Immature natural killer cell (primary cell): ENCODE measurements around the gene DHFR. TPM values are rescaled to one million over a fixed set of nuclear protein-coding genes. Genes with fewer than 3 reads are reported as not detected.
"Not testable (repeated sequence)": the region's sequence is repeated elsewhere in the genome, so short reads cannot be mapped to it uniquely, and the experiment has no call there.

Experiments used
- DNase-seq, 3 donors: peaks; one replicate each; pipeline ENCODE4 v3.0.0; 2022; ENCODE audit warnings: mixed read lengths in 1 of 3
- H3K27ac Mint-ChIP-seq, 6 donors: one replicate each; pipeline ENCODE4 v1.8.0; 2020; ENCODE audit warnings: mixed read lengths in 6 of 6, mild to moderate bottlenecking in 5 of 6, inconsistent platforms in 4 of 6, moderate library complexity in 3 of 6
- H3K27me3 Mint-ChIP-seq, 3 donors: one replicate each; pipeline ENCODE4 v1.8.0; 2020 to 2021; ENCODE audit warnings: low read depth in 3 of 3, mild to moderate bottlenecking in 3 of 3, mixed read lengths in 3 of 3, moderate library complexity in 3 of 3, inconsistent platforms in 1 of 3
- H3K36me3 Mint-ChIP-seq, 3 donors: one replicate each; pipeline ENCODE4 v1.8.0; 2020; ENCODE audit warnings: mixed read lengths in 3 of 3, inconsistent platforms in 2 of 3, mild to moderate bottlenecking in 2 of 3
- H3K4me1 Mint-ChIP-seq, 2 donors: one replicate each; pipeline ENCODE4 v1.8.0; 2020; ENCODE audit warnings: inconsistent platforms in 2 of 2, mild to moderate bottlenecking in 2 of 2, mixed read lengths in 2 of 2, moderate library complexity in 1 of 2
- H3K4me3 Mint-ChIP-seq, 5 donors: one replicate each; pipeline ENCODE4 v1.8.0; 2020; ENCODE audit warnings: mild to moderate bottlenecking in 5 of 5, mixed read lengths in 5 of 5, inconsistent platforms in 3 of 5, moderate library complexity in 3 of 5
- H3K9me3 Mint-ChIP-seq, 6 donors: one replicate each; pipeline ENCODE4 v1.8.0; 2020; ENCODE audit warnings: mild to moderate bottlenecking in 6 of 6, mixed read lengths in 6 of 6, inconsistent platforms in 4 of 6, moderate library complexity in 3 of 6
- polyA plus RNA-seq, 3 donors: library from polyadenylated mRNA; unstranded; fragments of 300-500 nt; fragmentation: Illumina TruSeq; gene quantifications; one replicate each; pipeline ENCODE4 v1.2.3, GENCODE V29; 2021

Gene DHFR
- polyA plus RNA-seq, 3 donors from 2014 or later, result 3.2 to 5.9 (median 3.3) TPM

DNA sequence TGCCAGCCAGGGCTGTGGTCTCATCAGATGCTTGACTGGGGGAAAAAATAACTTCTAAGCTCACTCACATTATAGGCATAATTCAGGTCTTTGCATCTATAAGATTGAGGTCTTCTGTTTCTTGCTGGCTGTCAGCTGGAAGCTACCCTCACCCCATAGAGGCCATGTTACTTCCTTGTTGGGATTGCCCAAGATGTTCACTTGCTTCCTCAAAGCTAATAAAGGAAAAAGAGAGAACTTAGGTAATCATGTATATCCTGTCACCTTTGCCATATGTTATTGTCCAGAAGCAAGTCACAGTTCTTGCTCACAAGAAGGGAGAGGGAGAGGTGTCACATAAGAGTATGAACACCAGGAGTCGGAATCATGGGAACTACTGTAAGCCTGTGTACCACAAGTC is 46.1 kb downstream of the DHFR start:
- H3K9me3 Mint-ChIP-seq, result peaks cover 0 to 5% (median 2%) of the 10 kb centered on the region in 6 donors
- no peaks in the 10 kb centered on the region for H3K27me3 Mint-ChIP-seq
- H3K4me3 Mint-ChIP-seq, result no peak overlapping the region
- H3K4me1 Mint-ChIP-seq, result no peaks in the 10 kb centered on the region
- peaks cover 0 to 15% (median 0%) of the 10 kb centered on the region in 3 donors for H3K36me3 Mint-ChIP-seq
- DNase-seq, result no peak
- no peak overlapping the region for H3K27ac Mint-ChIP-seq

DNA sequence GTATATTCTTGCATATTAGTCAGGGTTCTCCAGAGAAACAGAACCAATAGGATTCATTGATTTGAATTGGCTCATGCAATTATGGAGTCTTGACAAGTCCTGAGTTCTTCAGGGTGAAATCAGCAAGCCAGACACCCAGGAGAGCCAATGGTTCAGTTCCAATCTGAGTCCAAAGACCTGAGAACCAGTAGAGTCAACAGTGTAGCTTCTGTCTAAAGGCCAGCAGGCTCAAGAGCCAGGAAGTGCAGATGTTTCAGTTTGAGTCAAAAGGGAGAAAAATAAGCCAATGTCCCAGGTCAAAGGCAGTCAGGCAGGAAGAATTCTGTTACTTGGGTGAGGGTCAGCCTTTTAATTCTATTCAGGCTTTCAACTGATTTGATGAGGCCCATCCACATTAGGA is 47.0 kb downstream of the DHFR start:
- Mint-ChIP-seq H3K36me3 (peaks cover 0 to 15% (median 0%) of the 10 kb centered on the region in 3 donors), H3K4me3 (no peak overlapping the region), H3K27me3 (no peaks in the 10 kb centered on the region), H3K27ac (no peak overlapping the region), H3K9me3 (peaks cover 0 to 5% (median 2%) of the 10 kb centered on the region in 6 donors), H3K4me1 (no peaks in the 10 kb centered on the region)
- DNase-seq, result no peak

DNA sequence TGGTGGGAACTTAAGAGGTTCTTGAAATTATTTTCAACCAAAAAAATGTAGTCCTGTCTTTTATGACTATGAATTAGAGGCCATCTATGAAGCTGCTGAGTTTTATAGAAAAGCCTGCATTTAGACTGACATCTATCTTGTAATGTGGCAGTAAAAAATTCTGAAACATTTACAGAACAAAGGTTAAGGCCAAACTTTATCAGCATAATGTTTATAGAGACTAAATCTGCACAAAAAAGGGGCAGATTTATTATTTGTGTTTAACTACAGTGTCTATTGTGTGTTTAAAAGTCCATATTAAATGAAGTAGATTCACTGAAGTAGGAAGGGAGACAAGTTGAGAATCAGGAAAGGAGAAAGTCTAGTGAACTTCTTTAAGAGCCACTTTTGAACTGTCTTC is 47.4 kb downstream of the DHFR start:
- no peaks in the 10 kb centered on the region for H3K4me1 Mint-ChIP-seq
- DNase-seq, result no peak
- H3K27me3 Mint-ChIP-seq, result no peaks in the 10 kb centered on the region
- H3K27ac Mint-ChIP-seq, result no peak overlapping the region
- no peak overlapping the region for H3K4me3 Mint-ChIP-seq
- peaks cover 0 to 5% (median 2%) of the 10 kb centered on the region in 6 donors for H3K9me3 Mint-ChIP-seq
- peaks cover 0 to 15% (median 0%) of the 10 kb centered on the region in 3 donors for H3K36me3 Mint-ChIP-seq

DNA sequence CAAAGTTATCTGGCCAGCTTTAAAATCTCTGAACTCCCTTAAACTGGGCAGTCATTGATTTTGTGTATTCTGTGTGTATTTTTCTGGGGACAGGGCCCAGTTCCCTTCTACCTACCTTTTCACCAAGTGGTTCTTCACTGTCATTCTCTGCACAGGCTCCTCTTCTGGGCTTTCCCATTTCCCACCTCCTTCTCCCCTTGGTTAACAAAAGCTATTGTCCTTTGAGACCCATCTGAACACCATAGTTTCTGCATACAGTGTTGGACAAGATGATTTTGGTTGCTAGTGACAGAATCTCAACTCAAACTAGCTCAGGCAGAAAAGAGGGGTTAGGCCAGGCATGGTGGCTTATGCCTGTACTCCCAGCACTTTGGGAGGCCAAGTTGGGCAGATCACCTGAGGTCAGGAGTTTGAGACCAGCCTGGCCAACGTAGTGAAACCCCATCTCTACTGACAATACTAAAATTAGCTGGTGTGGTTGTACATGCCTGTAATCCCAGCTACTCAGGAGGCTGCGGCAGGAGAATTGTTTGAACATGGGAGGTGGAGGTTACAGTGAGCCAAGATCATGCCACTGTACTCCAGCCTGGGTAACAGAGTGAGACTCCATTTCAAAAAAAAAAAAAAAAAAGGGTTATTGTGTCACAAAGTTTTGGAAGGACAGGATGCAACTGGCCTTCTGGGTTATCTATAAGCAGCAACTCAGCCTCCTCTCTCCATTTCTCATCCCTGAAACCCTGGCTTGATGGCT is 53.7 kb downstream of the DHFR start:
- no peaks in the 10 kb centered on the region for H3K36me3 Mint-ChIP-seq
- H3K4me3 Mint-ChIP-seq, result no peak overlapping the region
- H3K9me3 Mint-ChIP-seq, result no peaks in the 10 kb centered on the region
- no peaks in the 10 kb centered on the region for H3K4me1 Mint-ChIP-seq
- DNase-seq, result no peak
- no peak overlapping the region for H3K27ac Mint-ChIP-seq
- H3K27me3 Mint-ChIP-seq, result peaks cover 0 to 1% (median 0%) of the 10 kb centered on the region in 3 donors

DNA sequence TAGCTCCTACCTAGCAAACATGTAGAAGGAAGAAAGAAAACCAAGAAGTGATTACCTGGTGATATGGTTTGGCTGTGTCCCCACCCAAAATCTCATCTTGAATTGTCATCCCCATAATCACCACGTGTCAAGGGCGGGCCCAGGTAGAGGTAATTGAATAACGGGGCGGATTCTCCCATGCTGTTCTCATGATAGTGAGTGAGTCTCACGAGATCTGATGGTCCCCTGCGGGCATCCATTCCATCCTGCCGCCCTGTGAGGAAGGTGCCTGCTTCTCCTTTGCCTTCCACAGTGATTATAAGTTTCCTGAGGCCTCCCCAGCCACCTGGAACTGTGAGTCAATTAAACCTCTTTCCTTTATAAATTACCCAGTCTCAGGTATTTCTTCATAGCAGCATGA is 57.3 kb downstream of the DHFR start:
- no peak for DNase-seq
- H3K4me1 Mint-ChIP-seq, result no peaks in the 10 kb centered on the region

DNA sequence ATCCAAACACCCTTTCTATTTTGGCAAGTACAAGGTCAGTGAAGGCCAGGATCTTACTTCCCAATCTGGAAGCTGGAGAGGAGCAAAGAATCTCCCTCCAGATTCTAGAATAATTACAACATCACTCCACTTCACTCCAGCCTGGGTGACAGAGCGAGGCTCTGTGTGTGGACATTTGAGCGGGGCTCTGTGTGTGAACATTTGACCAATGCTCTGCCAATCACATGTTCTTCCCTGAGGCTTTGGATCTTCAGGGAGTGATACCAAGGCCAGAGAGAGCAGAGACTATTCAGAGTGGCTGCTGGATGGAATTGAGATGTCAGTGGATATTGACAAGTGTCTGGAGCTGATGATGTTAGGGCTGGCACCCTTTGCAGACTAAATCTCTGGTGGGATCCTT is 60.0 kb downstream of the DHFR start:
- Mint-ChIP-seq H3K36me3 (no peaks in the 10 kb centered on the region), H3K4me3 (no peak overlapping the region)
- DNase-seq, result no peak

More for the DNA sequence above, 57.3 kb downstream of the DHFR start:
- no peaks in the 10 kb centered on the region for H3K9me3 Mint-ChIP-seq
- H3K27ac Mint-ChIP-seq, result no peak overlapping the region
- H3K27me3 Mint-ChIP-seq, result peaks cover 0 to 2% (median 1%) of the 10 kb centered on the region in 3 donors
- H3K4me3 Mint-ChIP-seq, result no peak overlapping the region
- H3K36me3 Mint-ChIP-seq, result no peaks in the 10 kb centered on the region

DNA sequence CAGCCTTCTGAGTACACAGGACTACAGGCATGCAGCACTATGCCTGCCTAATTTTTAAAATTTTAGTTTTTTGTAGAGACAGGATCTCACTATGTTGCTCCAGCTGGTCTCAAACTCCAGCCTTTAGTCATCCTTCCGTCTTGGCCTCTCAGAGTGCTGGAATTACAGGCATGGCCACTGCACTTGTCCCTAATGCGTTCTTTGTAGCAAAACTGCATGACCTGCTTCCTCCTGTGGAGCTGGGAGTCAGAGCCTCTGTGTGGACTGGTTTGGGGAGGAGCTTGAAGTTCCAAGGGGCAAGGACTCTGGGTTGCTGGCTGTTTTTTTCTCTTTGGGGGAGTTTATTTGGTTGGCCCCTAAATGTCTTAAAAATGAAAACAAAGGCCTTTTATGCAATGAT is 62.0 kb downstream of the DHFR start:
- Mint-ChIP-seq H3K36me3 (no peaks in the 10 kb centered on the region), H3K4me1 (no peaks in the 10 kb centered on the region), H3K9me3 (no peaks in the 10 kb centered on the region), H3K4me3 (no peak overlapping the region), H3K27me3 (peaks cover 0 to 4% (median 2%) of the 10 kb centered on the region in 3 donors), H3K27ac (no peak overlapping the region)
- DNase-seq, result no peak

More for the DNA sequence above, 60.0 kb downstream of the DHFR start:
- no peaks in the 10 kb centered on the region for H3K4me1 Mint-ChIP-seq
- peaks cover 1 to 2% (median 1%) of the 10 kb centered on the region in 3 donors for H3K27me3 Mint-ChIP-seq
- H3K27ac Mint-ChIP-seq, result no peak overlapping the region
- no peaks in the 10 kb centered on the region for H3K9me3 Mint-ChIP-seq

DNA sequence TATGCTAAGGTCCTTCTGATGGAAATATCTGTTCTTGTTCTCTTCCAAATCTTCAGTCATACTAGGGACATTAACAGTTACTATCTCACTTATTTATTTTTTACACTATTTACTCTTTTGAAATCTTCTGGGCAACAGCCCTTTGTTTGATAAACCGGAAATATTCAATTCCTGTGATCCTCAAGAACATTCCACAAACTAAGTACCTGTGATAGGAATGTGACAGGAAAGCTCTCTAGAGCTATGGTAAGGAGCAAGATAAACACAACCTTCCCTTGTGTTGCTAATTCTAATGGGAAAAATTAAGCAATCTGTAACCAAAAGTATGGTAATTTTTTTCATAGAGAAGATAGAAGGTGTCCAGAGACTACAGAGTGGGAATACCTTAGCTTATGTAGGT is 62.7 kb downstream of the DHFR start:
- no peaks in the 10 kb centered on the region for H3K36me3 Mint-ChIP-seq
- no peak overlapping the region for H3K27ac Mint-ChIP-seq
- H3K4me1 Mint-ChIP-seq, result no peaks in the 10 kb centered on the region
- H3K27me3 Mint-ChIP-seq, result peaks cover 0 to 4% (median 2%) of the 10 kb centered on the region in 3 donors
- H3K4me3 Mint-ChIP-seq, result no peak overlapping the region
- DNase-seq, result no peak
- H3K9me3 Mint-ChIP-seq, result no peaks in the 10 kb centered on the region

DNA sequence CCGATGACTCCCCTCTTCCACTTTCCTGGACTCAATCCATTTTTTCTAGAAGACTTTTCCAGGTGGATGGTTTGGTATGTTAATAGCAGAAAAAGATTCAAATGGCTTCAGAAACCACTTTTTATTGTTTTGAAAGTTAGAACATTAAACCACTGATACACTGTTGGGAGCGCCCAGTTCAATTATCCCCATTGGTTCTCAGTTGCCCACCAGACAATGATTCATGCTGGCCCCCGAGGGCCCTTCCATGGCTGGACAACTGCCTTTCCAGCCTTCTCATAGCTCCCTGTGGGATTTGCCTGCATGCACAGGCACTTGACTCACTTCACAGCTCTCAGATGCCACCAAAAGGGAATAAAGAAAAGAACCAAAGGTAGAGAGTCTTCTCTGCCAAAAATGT is 63.4 kb downstream of the DHFR start:
- Mint-ChIP-seq H3K4me3 (no peak overlapping the region), H3K4me1 (no peaks in the 10 kb centered on the region), H3K27me3 (peaks cover 0 to 4% (median 4%) of the 10 kb centered on the region in 3 donors), H3K36me3 (no peaks in the 10 kb centered on the region), H3K9me3 (no peaks in the 10 kb centered on the region), H3K27ac (no peak overlapping the region)
- DNase-seq, result no peak

DNA sequence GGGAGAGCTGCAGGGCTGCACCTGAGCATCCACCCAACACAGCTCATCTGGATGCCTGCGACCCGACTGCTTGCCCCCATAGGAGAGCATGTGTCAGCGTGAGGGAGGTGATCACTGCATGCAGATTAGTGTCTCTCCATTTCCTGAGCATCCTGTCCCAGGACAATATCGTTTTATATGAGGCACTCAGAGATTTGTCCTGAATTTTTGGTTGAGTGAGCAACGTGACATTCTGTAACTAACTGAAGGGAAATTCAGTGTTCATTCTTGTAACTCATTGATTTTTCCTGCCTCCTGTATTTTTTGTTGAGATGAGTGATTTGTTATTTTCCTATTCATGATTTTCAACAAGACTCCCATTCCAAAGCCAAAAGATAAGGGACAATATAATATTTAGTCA is 64.0 kb downstream of the DHFR start:
- no peak for DNase-seq
- Mint-ChIP-seq H3K4me1 (no peaks in the 10 kb centered on the region), H3K27ac (no peak overlapping the region), H3K4me3 (no peak overlapping the region), H3K9me3 (no peaks in the 10 kb centered on the region), H3K36me3 (no peaks in the 10 kb centered on the region), H3K27me3 (peaks cover 0 to 8% (median 4%) of the 10 kb centered on the region in 3 donors)

DNA sequence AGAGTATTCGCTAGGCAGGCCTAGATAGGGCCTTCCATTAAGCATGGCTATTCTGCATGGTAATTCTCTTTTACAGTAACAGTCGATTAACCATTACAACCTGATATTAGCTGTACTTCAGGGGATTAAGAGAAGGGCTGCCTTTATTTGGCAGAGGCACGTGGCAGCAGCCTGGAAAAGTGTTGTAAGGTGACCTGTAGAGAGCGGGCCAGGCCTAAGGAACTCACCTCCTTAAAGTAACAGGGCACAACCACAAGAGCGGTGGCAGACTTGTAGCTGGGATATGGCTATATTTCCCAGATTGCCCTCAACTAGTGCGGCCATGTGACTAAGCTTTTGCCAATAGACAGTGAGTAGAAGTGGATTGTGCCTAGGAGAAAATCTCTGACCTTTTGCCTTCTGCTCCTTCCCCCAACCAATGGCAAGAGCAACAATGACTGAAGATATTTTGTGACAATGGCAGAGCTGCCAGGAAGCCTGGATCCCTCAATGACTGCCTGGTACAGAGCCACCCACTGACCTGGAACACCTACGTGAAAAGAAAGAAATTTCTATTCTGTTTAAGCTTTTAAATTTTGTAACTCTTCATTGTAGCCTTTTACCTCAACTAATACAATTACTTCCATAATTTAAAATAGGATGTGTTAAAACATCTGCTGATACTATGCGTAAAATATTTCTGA is 65.8 kb downstream of the DHFR start:
- H3K27ac Mint-ChIP-seq, result no peak overlapping the region
- no peaks in the 10 kb centered on the region for H3K4me1 Mint-ChIP-seq
- H3K9me3 Mint-ChIP-seq, result no peaks in the 10 kb centered on the region
- peaks cover 0 to 8% (median 2%) of the 10 kb centered on the region in 3 donors for H3K27me3 Mint-ChIP-seq
- H3K36me3 Mint-ChIP-seq, result no peaks in the 10 kb centered on the region
- DNase-seq, result no peak
- H3K4me3 Mint-ChIP-seq, result no peak overlapping the region

DNA sequence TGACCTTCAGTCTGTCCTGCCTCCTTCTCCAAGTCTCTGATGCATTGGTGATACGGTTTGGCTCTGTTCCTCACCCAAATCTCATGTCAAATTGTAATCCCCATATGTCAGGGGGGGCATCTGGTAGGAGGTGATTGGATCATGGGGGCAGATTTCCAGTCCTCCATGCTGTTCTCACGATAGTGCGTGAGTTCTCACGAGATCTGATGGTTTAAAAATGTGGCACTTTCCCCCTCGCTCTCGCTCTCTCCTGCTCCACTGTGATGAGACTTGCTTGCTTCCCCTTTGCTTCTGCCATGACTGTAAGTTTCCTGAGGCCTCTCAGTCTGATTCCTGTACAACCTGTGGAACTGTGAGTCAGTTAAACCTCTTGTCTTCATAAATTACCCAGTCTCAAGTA is 70.0 kb downstream of the DHFR start:
- DNase-seq, result no peak
- no peaks in the 10 kb centered on the region for H3K36me3 Mint-ChIP-seq
- H3K27me3 Mint-ChIP-seq, result peaks cover 2 to 9% (median 2%) of the 10 kb centered on the region in 3 donors
- no peak overlapping the region for H3K4me3 Mint-ChIP-seq
- H3K4me1 Mint-ChIP-seq, result no peaks in the 10 kb centered on the region
- H3K9me3 Mint-ChIP-seq, result peaks cover 0 to 2% (median 0%) of the 10 kb centered on the region in 6 donors
- no peak overlapping the region for H3K27ac Mint-ChIP-seq

DNA sequence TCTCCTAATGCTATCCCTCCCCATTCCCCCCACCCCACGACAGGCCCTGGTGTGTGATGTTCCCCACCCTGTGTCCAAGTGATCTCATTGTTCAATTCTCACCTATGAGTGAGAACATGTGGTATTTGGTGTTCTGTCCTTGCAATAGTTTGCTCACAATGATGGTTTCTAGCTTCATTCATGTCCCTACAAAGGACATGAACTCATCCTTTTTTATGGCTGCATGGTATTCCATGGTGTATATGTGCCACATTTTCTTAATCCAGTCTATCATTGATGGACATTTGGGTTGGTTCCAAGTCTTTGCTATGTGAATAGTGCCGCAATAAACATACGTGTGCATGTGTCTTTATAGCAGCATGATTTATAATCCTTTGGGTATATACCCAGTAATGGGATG is 74.5 kb downstream of the DHFR start:
- H3K4me3 Mint-ChIP-seq, H3K4me1 Mint-ChIP-seq, H3K27ac Mint-ChIP-seq, H3K36me3 Mint-ChIP-seq, DNase-seq, H3K9me3 Mint-ChIP-seq: not testable (repeated sequence)
- H3K27me3 Mint-ChIP-seq, result peaks cover 0 to 12% (median 2%) of the 10 kb centered on the region in 3 donors

DNA sequence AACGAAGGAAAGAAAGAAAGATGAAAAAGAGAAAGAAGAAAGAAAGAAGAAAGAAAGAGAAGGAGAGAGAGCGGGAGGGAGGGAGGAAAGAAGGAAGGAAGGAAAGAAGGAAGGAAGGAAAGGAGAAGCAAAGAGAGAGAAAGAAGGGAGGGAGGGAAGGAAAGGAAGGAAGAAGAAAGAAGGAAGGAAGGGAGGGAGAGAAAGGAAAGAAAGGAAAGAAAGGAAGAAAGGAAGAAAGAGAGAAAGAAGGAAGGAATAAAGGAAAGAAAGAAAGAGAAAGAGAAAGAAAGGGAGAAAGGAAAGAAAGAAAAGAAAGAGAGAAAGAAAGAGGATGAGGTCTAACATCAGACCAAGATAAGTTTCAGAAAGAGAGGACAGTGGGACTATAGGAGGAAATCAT is 75.7 kb downstream of the DHFR start:
- Mint-ChIP-seq H3K36me3 (no peaks in the 10 kb centered on the region), H3K4me3 (no peak overlapping the region), H3K27ac (no peak overlapping the region), H3K4me1 (no peaks in the 10 kb centered on the region), H3K27me3 (peaks cover 0 to 12% (median 2%) of the 10 kb centered on the region in 3 donors), H3K9me3 (peaks cover 0 to 3% (median 0%) of the 10 kb centered on the region in 6 donors)
- DNase-seq, result no peak
